ENCODE results near the gene OR51G2. TPM values are rescaled to one million over a fixed set of nuclear protein-coding genes. Genes with fewer than 3 reads are reported as not detected.

Gene OR51G2
- total RNA-seq, 1 donor from 2014 or later: not detected

GRCh38 chr11:4916581-4916980 is 2.6 kb downstream of the OR51G2 start:
- Mint-ChIP-seq H3K36me3 (no peaks in the 10 kb centered on the region), H3K27ac (no peak overlapping the region), H3K4me3 (no peak overlapping the region), H3K9me3 (no peaks in the 10 kb centered on the region), H3K4me1 (ENCODE audit: unreplicated experiment) (no peaks in the 10 kb centered on the region), H3K27me3 (no peaks in the 10 kb centered on the region)
- no peak for DNase-seq (ENCODE audit: extremely low spot score, unreplicated experiment)
- TF ChIP-seq, protein P1, sequence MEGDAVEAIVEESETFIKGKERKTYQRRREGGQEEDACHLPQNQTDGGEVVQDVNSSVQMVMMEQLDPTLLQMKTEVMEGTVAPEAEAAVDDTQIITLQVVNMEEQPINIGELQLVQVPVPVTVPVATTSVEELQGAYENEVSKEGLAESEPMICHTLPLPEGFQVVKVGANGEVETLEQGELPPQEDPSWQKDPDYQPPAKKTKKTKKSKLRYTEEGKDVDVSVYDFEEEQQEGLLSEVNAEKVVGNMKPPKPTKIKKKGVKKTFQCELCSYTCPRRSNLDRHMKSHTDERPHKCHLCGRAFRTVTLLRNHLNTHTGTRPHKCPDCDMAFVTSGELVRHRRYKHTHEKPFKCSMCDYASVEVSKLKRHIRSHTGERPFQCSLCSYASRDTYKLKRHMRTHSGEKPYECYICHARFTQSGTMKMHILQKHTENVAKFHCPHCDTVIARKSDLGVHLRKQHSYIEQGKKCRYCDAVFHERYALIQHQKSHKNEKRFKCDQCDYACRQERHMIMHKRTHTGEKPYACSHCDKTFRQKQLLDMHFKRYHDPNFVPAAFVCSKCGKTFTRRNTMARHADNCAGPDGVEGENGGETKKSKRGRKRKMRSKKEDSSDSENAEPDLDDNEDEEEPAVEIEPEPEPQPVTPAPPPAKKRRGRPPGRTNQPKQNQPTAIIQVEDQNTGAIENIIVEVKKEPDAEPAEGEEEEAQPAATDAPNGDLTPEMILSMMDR (conservative IDR thresholded peaks at IDR 0.05): no peak

GRCh38 chr11:4903484-4903883 is 15.7 kb downstream of the OR51G2 start, which contains the start of gene OR51A7:
Gene OR51A7 (plus strand): TSS chr11:4903783. CDS start chr11:4907370, 3,587 bp downstream.
- no peak for DNase-seq (ENCODE audit: extremely low spot score, unreplicated experiment)
- no peak within 1 kb of the TSS for H3K27ac Mint-ChIP-seq
- TF ChIP-seq, protein P1 (conservative IDR thresholded peaks at IDR 0.05): no peak
- H3K27me3 Mint-ChIP-seq: no peaks in the 10 kb centered on the region
- H3K4me1 Mint-ChIP-seq (ENCODE audit: unreplicated experiment): no peaks in the 10 kb centered on the region
- no peaks in the 10 kb centered on the region for H3K9me3 Mint-ChIP-seq
- H3K36me3 Mint-ChIP-seq: no peaks in the 10 kb centered on the region
- H3K4me3 Mint-ChIP-seq: no peak within 1 kb of the TSS

DNA sequence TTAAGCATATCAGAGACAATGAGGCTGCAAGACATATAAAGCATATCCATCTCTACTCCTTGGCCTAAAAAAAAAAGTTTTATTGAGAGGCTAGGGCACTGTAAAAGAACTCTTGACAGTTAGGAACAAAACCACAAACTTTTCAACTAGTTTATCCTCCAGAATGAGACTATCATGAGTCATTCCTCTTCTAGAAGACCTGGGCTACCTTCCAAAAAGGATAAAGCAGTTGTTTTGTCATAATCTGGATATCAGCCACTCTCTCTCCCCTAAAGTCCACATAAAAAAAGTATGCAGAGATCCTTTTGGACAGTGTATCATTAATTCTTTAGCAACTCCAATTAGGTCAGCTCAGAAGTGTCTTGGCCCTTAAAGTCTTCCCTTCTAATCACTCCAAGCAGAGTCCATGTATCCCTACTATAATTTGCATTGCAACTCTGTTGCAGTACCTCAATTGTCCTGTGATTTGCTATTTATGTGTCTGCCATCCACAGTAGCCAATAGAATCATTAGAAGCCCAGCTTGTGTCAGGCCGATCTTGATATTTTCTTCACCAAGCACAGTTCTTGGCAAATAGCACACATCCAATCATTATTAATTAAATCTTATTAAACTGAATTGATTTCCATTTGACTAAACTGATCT is 27.0 kb downstream of the OR51G2 start:
- no peaks in the 10 kb centered on the region for H3K36me3 Mint-ChIP-seq
- H3K9me3 Mint-ChIP-seq: no peaks in the 10 kb centered on the region
- H3K27ac Mint-ChIP-seq: no peak overlapping the region
- no peak for DNase-seq (ENCODE audit: extremely low spot score, unreplicated experiment)
- no peaks in the 10 kb centered on the region for H3K27me3 Mint-ChIP-seq
- TF ChIP-seq, protein P1 (conservative IDR thresholded peaks at IDR 0.05): peak; percentile 49
- no peaks in the 10 kb centered on the region for H3K4me1 Mint-ChIP-seq (ENCODE audit: unreplicated experiment)
- no peak overlapping the region for H3K4me3 Mint-ChIP-seq

- Mint-ChIP-seq H3K4me3 (no peak overlapping the region), H3K27ac (no peak overlapping the region), H3K36me3 (no peaks in the 10 kb centered on the region), H3K27me3 (no peaks in the 10 kb centered on the region), H3K4me1 (ENCODE audit: unreplicated experiment) (no peaks in the 10 kb centered on the region), H3K9me3 (no peaks in the 10 kb centered on the region)
- TF ChIP-seq, protein P1 (conservative IDR thresholded peaks at IDR 0.05): no peak
- no peak for DNase-seq (ENCODE audit: extremely low spot score, unreplicated experiment)
Measured at GRCh38 chr11:4890279-4890678, 28.9 kb downstream of the OR51G2 start.

GRCh38 chr11:4887591-4887990 is 31.6 kb downstream of the OR51G2 start:
- TF ChIP-seq, protein P1 (conservative IDR thresholded peaks at IDR 0.05): no peak
- DNase-seq (ENCODE audit: extremely low spot score, unreplicated experiment): no peak
- H3K27me3 Mint-ChIP-seq: no peaks in the 10 kb centered on the region
- no peaks in the 10 kb centered on the region for H3K4me1 Mint-ChIP-seq (ENCODE audit: unreplicated experiment)
- H3K4me3 Mint-ChIP-seq: no peak overlapping the region
- H3K27ac Mint-ChIP-seq: no peak overlapping the region
- no peaks in the 10 kb centered on the region for H3K9me3 Mint-ChIP-seq
- H3K36me3 Mint-ChIP-seq: no peaks in the 10 kb centered on the region
